NCI-H82 (cell line): ENCODE measurements around the gene POLR3E.
"Not testable (repeated sequence)": the region's sequence is repeated elsewhere in the genome, so short reads cannot be mapped to it uniquely, and the experiment has no call there.

ENCODE experiments used
- DNase-seq: peaks from one replicate; lab custom pipeline; 2025; lab: John Stamatoyannopoulos, UW

Gene POLR3E

DNA sequence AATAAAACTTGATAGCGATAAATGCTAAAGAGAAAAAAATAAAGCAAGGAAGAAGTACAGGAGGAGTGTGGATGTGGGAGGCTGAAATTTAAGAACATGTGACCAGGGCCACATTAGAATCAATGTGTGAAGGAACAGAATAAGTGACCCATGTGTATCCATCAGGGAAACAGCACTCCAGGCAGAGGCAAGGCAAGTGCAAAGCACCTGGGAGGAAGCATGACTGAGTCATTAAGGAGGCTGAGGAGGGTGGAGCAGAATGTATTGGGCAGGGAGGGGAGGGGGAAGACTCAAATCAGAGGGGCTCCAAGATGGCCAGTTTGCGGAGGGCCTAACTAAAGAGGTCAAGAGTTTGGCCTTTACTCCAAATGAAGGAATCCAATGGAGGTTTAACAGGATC is 69.2 kb downstream of the POLR3E start:
- DNase-seq = no peak

DNA sequence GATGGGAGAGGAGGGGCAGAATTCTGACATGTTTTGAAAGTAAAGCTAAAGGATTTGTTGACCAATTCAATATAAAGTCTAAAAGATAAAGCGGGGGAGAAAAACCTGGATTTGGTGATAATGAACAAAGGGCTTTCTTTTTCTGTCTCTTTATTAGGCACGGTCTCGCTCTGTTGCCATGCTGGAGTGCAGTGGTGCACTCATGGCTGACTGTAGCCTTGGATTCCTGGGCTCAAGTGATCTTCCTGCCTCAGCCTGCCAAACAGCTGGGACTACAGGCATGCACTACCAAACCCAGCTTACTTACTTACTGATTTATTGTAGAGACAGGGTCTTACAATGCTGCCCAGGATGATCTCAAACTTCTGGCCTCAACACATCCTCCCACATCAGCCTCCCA is 69.7 kb downstream of the POLR3E start:
- DNase-seq = no peak

DNA sequence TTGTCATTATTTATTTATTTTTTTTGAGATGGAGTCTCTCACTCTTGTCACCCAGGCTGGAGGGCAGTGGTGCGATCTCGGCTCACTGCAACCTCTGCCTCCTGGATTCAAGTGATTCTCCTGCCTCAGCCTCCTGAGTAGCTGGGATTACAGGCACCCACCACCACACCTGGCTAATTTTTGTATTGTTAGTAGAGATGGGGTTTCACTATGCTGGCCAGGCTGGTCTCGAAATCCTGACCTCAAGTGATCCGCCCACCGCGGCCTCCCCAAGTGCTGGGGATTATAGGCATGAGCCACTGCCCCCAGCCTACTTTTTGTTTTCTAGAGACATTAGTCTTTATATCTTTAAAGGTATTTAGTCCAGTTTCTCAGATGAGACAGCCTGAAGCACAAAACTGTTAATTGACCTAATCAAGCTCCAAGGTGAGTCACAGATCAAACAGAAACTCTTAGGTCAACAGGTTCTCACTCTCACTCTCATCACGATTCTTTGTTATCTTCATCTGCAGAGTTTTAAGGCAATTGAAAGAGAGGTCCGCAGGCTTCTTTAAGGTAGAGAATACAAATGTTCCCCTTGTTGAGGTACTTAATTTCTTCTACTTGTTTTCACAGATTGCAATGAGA is 71.1 kb downstream of the POLR3E start:
- not testable (repeated sequence) for DNase-seq

DNA sequence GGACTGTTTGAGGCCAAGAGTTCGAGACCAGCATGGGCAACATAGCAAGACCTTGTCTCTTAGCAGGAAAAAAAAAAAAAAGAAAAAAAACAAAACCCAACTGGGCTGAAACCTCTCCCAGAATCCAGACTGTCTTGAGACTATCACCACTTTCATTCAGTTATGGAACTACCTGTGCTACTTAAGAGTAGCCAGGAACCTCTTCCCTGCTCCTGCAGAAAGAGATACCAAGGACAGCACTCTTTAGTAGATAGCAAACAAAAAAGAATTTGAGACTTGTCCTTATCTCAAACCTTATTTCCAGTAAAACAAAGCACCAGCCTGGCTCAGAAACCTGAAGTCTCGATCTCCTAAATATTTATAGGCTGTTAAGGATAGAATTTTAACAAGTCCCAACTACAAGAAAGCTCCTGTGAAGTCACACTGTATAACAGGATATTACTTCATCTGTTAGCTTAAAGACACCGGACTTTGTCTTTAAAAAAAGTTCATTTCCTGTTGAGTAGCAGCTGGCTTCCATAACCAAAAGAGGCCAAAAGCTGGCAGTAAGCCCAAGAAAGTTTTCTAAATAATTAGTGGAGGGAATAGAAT is 72.1 kb downstream of the POLR3E start:
- DNase-seq = no peak

DNA sequence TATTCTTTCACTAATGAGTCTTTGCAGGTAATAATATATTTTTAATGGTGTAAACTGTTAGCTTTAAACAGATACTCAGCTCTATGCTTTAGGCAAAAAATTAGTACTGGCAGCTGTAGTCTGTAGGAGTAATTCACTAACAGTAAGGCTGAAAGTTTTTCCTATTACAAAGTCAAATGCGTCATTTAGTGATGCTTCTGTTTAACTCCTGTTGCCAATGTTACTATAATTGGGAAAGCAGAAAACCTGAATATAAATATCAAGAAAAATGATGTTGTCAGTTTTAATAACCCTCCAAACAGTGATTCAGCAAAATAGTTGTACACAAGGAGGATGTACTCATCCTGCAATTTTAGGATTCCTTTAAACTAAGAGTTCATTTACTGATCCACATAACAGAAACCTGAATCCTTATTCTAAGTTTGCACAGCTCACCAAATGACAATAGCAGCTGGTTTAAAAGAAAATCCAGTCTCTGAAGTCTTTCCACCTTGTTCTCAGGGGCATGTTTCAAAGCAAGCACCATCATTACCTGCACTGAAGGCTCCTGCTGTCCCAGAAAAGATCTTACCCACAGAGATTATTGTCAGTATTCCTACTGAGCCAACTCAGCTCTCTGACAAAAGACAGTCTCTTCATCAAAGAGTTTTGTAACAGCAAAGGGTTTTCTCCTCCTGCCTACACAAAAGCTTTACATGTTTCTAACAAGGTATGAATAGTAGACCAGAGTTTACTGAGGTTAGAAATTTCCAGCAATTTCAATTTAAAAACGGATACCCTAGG is 73.0 kb downstream of the POLR3E start:
- no peak for DNase-seq

DNA sequence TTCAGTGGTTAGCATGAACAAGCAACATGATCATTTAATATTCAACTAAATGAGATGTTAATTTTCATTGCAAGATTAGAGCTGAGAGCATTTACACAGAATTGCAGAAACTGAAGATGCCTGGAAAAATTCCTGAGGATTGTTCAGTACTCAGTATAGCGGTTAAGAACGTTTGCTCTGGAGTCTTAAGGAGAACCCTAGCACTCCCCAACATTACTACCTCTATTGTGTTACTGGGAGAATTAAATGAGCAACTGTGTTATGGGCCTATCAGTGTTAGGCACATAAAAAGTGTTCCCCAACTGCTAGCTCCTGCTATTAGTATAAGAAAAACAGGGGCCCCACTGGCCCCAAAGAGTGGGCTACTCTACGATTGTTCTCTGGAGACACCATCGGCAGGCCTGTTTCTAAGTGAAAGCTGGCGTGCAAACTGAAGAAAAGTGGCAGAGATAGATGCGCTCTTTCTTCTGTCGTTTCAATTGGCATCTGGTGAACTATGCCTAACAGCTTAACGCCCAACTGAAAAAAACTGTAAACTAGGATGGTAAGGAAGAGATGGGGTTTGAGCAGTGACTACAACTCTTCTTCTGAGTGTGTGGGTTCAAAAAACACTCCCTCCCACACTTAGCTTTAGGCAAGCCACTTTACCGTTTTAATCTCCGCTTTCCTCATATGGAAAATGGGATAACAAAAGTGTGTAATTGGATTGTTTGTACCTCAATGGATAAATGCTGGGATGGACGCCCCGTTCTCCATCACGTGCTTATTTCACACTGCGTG is 75.9 kb downstream of the POLR3E start:
- DNase-seq = peak; percentile 54

DNA sequence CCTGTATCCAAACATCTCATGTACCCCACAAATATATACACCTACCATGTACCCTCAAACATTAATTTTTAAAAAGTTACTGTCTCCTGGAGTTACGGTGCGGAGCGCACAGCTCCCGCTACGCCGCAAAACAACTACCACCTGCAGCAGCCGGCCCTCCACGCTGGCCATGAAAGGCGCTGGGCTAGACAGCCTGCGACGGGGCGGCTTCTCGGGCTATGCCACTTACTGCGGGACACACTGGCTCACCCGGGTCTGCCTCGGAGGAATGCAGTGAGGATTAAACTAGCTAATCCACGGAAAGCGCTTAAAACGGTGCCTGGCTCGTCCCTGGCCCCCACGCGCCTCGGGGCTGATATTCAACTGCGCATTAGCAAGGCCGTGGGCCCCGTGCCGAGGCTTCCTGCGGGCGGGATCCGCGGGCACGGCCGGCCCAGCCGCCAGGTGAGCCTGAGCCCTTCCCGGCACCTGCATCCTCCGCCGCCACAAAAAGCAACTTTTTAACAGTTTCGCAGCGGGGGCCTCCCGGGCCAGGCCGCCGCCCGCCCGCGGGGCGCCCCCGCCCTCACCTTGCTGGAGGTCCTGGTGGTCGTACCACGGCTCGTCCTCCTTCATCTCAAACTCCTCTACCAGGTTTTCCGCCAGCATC is 76.6 kb downstream of the POLR3E start:
- peak; percentile 87 for DNase-seq

DNA sequence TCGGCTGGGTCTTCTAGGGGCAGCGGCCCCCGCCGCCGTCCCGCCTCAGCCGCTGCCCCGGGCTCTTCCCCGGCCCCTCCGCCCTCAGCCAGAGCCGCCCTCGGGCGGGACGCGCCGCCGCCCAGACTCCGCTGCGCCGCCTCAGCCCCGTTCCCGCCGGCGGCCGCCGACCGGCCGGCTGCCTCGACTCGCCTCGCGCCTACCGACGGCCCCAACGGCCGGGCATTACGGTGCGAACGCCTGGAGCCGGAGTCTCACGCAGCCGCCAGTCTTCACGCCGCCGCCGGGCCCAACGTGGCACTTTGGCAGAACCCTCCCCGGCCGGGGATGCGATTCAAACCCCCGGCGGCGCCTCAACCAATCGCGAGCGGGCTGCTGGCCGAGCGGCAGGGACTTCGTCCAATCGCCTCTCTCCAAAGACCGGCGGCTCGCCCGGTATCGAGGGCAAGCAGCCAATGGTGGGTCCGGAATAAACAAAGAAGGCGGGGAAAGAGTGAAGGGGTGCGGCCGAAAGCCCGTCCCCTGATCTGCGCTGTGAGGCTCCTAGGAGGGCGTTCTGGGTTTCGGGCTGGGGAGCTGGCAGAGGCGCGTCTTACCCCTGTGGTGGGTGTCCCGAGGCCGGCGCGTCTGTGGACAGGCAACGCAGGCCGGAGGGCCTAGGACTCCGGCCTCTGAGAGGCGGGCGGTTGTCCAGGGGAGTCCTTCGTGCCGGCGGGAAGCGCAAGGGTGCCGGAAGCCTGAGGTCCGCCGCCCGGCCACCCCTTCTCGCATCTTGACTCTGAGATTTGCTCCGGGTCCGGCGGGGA is 77.3 kb downstream of the POLR3E start, which contains the start of gene CDR2:
Gene CDR2, minus strand, starts transcription at position 309 of the 806 bp plus-strand sequence. CDS start 310 bp downstream, outside the sequence.
- peak; percentile 98 for DNase-seq

DNA sequence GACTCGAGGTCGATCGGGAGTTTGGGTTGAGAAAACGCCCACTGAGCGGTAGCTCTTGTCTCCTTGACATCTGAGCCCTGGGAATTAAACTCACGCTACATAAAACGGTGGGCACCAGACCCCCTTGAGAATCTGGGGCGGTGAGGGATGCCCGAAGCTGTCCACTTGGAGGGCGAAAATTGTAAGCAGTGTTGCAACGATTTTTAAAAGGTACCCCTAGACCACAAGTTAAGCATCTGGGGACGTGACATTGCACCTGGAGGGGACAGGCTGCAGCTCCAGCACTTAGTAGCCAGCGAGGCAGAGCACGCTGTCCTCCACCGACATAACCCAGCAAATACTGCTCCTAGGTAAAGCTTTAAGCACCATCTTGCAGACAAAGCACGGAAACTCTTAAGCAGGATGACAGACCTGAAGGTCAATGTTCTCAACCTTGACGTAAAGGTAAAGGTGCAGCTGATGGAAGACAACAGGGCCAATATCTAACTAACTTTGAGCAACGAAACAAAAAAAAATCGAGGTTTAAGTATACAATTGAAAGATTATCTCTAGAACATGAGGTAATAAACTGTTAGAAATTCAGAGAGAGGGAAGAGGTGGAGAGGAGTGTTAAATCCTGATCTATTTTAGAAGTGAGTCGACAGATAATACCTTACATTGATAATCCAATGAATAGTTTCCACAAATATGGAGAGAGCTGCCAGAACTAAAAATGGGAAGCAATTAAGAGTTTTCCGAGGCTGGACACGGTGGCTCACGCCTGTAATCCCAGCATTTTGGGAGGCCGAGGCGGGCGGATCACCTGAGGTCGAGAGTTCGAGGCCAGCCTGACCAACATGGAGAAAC is 78.1 kb downstream of the POLR3E start:
- peak; percentile 53 for DNase-seq

DNA sequence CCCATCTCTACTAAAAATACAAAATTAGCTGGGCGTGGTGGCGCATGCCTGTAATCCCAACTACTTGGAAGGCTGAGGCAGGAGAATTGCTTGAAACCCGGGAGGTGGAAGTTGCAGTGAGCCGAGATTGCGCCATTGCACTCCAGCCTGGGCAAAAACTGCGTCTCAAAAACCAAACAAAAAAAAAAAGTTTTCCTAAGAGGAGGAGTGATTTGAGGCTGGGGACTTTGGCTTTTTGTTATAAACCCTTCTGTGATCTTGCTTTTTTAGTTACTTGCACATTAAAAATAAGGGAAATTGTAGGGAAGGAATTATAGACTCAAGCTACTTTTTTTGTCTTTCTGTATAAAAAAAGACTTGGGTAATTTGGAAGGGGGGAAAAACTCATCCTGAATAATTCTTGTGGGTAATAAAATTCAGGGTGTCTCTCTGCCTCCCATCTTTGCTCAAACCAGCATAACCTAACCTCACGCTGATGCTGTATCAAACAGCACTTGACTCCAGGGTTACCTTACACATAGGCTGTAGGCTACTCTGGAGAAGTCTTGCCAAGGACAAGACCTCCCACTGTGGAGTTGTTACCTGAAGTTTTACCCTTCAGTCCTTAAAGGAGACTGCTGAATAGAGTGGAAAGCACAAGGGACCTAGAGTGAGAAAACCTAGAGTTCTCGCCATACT is 78.9 kb downstream of the POLR3E start:
- DNase-seq = no peak

DNA sequence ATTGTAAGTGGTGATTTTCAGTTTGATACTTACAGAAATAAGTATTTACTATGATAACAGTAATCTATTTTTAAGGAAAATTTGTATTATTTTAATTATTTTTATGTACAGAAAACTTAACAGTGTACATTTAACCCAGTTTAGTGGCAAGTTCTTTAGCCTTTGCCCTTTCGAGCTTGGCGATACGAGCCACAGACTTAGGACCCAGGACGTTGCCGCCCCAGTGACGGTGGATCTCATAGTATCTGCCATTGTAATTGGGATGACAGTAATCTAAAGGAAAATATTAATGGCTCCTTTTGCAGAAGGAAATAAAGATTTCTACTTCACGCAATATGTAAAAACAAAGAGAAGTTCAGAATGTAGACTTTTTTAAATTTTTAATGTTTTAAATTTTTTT is 82.4 kb downstream of the POLR3E start:
- no peak for DNase-seq

DNA sequence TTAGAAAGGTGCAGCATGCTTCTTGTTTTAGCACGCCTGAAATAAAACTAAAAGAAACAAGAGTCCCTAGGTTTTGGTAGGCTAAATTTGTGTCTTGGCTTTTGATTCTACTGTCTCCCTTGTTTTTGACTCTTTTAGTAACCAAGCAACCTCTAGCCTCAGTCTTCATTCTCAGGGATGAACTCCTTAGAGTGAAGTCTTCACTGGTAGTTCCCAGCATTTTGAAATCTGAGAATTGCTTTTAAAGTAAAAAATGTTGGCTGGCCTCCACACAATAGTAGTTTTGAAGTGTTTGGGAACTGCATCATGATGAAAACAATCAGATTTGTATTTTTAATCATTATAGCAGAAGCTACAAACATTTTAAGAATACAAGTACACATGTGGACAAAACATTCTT is 83.3 kb downstream of the POLR3E start:
- no peak for DNase-seq

DNA sequence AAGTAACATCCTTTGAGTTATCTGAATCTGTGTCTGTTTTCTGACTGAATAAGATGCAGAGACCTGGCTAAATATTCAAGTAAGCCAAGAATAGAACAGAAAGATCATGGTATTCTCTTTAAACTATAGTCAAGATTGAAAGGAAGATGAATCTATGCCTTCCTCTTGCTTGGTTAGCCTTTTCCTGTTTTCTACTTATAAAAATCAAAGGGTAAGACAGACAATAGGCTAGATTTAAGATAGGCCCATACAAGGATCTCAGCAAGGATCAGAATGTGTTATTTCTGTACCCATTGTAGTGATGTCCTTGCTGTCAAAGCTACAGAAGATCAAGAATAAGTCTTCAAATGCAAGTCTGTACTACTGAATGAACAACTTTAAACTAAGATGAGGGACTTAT is 84.2 kb downstream of the POLR3E start:
- DNase-seq = no peak

DNA sequence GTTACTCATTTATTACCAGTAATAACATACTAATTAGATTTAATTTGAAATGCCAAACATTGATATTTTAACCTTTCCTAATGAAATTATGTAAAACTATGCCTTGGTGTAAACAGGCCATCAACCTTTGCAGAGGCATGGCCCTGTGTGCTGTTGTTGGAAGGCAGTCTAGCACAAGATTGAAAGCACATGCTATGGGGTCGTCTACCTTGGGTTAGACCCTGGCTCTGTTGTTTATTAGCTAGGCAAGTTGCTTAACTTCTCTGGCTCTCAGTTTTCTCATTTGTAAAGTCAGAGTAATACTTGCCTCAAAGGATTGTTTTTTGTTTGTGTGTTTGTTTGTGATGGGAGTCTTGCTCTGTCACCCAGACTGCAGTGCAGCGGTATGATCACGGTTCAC is 86.6 kb downstream of the POLR3E start:
- DNase-seq = no peak
